GM13977 (cell line): Measurements from ENCODE around the gene RANBP1.

Source experiments
- DNase-seq: peaks from one replicate; pipeline ENCODE4 v3.0.0; 2012; ENCODE audit warnings: low spot score
- CTCF ChIP-seq: IDR thresholded peaks from 2 replicates; pipeline ENCODE4 v1.5.1; 2012; ENCODE audit warnings: mild to moderate bottlenecking, control low read depth; ENCODE audit not compliant: insufficient read depth; ENCODE audit errors: extremely low read depth, missing control alignments
- in situ Hi-C: fragments of 300-500 bp; cut with MboI; formaldehyde crosslinking; loops from one replicate; pipeline ENCODE4 v1.12.0; 2022; ENCODE audit warnings: low sequenced_read_pairs, low pct_unique_long_range_greater_than_20kb, mixed read lengths, inconsistent platforms; ENCODE audit not compliant: unreplicated experiment

The RANBP1 gene

GRCh38 chr22:20109411-20110358 is 6.2 kb upstream of the RANBP1 start:
- DNase-seq, result no peak
- TF ChIP-seq CTCF, result no peak
- in situ Hi-C loops, result no loop called here

DNA sequence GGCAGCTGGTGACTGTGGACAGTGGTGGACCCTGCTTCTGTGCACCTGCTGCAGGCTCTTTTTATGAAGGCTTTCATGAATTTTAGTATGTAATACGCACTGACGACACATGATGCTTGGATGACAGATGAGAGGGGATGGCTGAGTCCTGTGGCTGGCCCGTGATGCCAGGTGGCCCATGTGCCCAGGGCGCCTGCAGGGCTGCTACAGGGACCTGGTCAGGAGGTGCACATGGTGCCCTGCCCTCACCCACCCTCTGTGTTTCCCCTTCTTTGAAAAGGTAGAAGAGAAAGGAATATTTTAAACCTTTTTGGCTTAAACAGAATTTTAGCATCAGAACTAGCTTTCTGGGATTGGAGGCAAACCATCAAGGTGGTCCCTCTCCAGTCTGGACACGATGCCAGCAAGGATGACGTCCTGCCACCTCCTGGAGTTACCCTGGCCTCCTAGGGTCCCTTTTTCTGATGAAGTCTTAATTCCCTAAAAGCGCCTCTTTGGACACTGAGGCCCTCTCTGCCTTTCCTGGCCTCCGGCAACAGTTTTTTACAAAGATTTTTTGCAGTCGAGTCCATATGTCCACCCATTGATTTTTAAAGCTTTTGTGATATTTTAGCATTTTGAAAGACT is 5.4 kb upstream of the RANBP1 start:
- no peak for TF ChIP-seq CTCF
- in situ Hi-C loops, result no loop called here
- no peak for DNase-seq

- in situ Hi-C loops, result no loop called here
- DNase-seq, result peak; percentile 60
- TF ChIP-seq CTCF, result peak; percentile 51
Observed at GRCh38 chr22:20111045-20111688, 4.7 kb upstream of the RANBP1 start.

DNA sequence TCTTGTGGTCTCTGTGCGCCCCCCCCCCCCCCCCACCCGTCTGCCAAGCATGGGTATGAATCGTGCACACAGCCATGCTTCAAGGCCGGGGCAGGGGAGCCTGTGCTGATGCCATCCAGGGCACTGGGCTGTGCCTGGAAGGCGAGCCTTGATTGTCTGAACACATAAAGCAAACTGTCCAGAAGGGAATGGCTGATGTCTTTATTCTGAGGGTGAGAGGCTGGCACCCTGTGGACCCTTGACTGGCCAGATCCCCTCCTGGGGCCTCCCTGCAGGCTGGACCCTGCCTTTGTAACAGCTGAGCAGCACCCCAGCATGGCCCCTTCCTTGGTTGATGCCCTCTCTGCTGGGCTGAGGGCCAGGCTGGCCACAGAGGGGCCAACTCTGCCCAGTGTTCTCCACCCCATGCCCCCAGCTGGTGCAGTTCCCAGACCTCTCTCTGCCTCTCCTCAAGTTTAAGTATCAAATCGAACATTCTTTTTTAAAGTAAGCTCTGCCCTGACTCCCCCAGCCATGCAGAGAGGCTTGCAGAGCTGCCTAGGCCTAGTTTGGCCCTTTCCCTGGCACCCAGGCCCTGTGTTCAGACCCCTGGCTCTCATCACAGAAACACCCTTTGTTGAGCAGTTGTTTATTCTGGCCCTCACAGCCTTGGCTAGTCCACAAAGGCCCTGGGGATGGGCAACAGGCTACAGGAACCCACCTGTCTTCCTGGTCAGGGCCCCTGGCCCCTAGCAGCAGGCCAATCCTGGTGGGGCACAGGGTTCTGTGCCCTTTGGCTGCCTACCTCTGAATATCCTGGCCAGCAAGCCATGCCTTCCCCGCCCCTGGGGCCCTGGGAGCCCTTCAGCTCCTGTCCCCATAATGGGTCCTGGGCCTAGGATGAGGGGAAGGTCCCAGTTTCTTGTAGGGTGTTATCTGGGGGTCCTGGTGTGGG is 3.9 kb upstream of the RANBP1 start:
- TF ChIP-seq CTCF, result no peak
- in situ Hi-C loops, result no loop called here
- DNase-seq, result no peak

- DNase-seq, result no peak
Observed at GRCh38 chr22:20112623-20113511, 3.0 kb upstream of the RANBP1 start.

More at GRCh38 chr22:20112623-20113511, 3.0 kb upstream of the RANBP1 start:
- TF ChIP-seq CTCF, result no peak
- in situ Hi-C loops, result no loop called here
